Natural killer cell (primary cell): ENCODE results near the gene ABI3. TPM values are rescaled to one million over a fixed set of nuclear protein-coding genes. Genes with fewer than 3 reads are reported as not detected.

Experiments
- ATAC-seq, 3 donors: fragments of 150-1000 bp in 2 of 3; fragments of 200-7000 bp in 1 of 3; cut with Tn5 transposase; 1 replicate in 1 of 3; 2 replicates in 2 of 3; pipeline ENCODE4 v1.10.0; 2021; ENCODE audit warnings: mild to moderate bottlenecking in 2 of 3, moderate library complexity in 2 of 3
- DNase-seq, 2 donors: peaks; one replicate each; pipeline versions ENCODE4 v3.0.0 to v3.0.0-alpha.2; 2013 to 2021; ENCODE audit warnings: mixed read lengths in 1 of 2
- H3K27ac ChIP-seq: one replicate; pipeline ENCODE4 v1.5.1; 2013; ENCODE audit warnings: mild to moderate bottlenecking, low read length
- H3K27me3 ChIP-seq: one replicate; pipeline ENCODE4 v1.6.1; 2013; ENCODE audit warnings: low read length; ENCODE audit not compliant: control insufficient read depth, insufficient read depth
- H3K36me3 ChIP-seq: one replicate; pipeline ENCODE4 v1.6.1; 2013; ENCODE audit warnings: low read length; ENCODE audit not compliant: control insufficient read depth, insufficient read depth
- H3K4me1 ChIP-seq: one replicate; pipeline ENCODE4 v1.6.1; 2013; ENCODE audit warnings: low read length; ENCODE audit not compliant: control insufficient read depth, insufficient read depth
- H3K4me3 ChIP-seq: one replicate; pipeline ENCODE4 v1.5.1; 2013; ENCODE audit warnings: low read length
- H3K9me3 ChIP-seq: one replicate; pipeline ENCODE4 v1.6.1; 2013; ENCODE audit warnings: low read length; ENCODE audit not compliant: control insufficient read depth, insufficient read depth
- H3K27ac Mint-ChIP-seq, 2 donors: one replicate each; pipeline ENCODE4 v1.8.0; 2022; ENCODE audit warnings: mild to moderate bottlenecking in 2 of 2, mixed read lengths in 2 of 2, moderate library complexity in 1 of 2
- H3K27me3 Mint-ChIP-seq, 2 donors: one replicate each; pipeline ENCODE4 v1.8.0; 2022; ENCODE audit warnings: low read depth in 2 of 2, mixed read lengths in 2 of 2
- H3K36me3 Mint-ChIP-seq: one replicate; pipeline ENCODE4 v1.8.0; 2022; ENCODE audit warnings: mixed read lengths
- H3K4me1 Mint-ChIP-seq, 2 donors: one replicate each; pipeline ENCODE4 v1.8.0; 2022; ENCODE audit warnings: mixed read lengths in 2 of 2
- H3K4me3 Mint-ChIP-seq: one replicate; pipeline ENCODE4 v1.8.0; 2022; ENCODE audit warnings: mild to moderate bottlenecking, moderate library complexity, mixed read lengths
- H3K9me3 Mint-ChIP-seq, 2 donors: one replicate each; pipeline ENCODE4 v1.8.0; 2022; ENCODE audit warnings: mixed read lengths in 2 of 2
- WGBS: methylation state at CpG from one replicate; pipeline ENCODE4 v1.1.7; 2013; ENCODE audit warnings: missing lambda C conversion rate; ENCODE audit not compliant: insufficient coverage; 5-methylcytosine and 5-hydroxymethylcytosine counted together
- intact Hi-C: fragments of 100-400 bp; cut with micrococcal nuclease; formaldehyde crosslinking; loops from one replicate; pipeline ENCODE4 v1.14.2; 2022
- total RNA-seq, 4 donors: library from RNA; stranded (reverse); fragments of 120-200 nt in 1 of 4; gene quantifications; one replicate each; pipeline versions ENCODE4 v1.2.3 to v1.2.4, GENCODE V29; 2013 to 2022
- TF ChIP-seq, protein P1 (sequence below): fragments of 200-600 bp; IDR thresholded peaks from one replicate; pipeline ENCODE4 v1.8.0; 2022; ENCODE audit warnings: antibody characterized with exemption

The ABI3 gene, protein sequence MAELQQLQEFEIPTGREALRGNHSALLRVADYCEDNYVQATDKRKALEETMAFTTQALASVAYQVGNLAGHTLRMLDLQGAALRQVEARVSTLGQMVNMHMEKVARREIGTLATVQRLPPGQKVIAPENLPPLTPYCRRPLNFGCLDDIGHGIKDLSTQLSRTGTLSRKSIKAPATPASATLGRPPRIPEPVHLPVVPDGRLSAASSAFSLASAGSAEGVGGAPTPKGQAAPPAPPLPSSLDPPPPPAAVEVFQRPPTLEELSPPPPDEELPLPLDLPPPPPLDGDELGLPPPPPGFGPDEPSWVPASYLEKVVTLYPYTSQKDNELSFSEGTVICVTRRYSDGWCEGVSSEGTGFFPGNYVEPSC
- 100 to 1,000 TPM in 2 of 3 donors, 10 to 100 TPM in 1; 82.9 to 131 (median 101) TPM for total RNA-seq
- total RNA-seq (2013), result 54.8 TPM

DNA sequence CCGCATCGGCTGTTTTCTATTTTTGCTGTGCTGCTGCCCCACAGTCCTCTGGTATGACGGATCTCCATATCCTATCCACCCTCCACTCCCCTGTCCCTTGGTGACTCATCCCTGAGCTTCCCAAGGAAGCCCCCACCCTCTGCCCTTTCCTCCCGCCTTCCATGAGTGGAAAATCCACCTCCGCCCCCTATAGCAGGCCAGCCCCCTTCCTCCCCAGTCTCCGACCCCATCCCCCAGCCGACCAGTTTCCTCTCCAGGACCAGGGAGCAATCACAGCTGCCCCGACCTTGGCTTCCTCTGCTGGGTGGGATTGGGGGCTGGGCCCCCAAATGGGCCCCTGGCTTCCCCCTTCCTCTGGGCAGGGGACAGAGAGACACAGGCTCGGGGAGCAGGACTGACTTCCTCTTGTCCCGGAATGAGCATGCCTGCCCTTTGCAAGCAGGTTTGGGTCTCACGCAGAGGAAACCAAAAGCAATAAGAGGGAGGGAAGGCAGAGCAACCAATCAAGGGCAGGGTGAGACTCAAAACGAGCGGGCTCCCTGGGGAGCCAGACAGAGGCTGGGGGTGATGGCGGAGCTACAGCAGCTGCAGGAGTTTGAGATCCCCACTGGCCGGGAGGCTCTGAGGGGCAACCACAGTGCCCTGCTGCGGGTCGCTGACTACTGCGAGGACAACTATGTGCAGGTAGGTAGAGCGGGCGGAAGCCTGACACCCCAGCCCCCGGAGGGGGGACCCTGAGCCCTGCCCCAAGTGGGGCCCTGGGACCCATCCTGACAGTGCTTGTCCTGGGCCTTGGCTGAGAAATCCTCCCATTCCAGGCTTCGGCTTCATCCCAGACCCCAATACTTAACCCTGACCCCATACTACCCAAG, at the start of gene ABI3, which contains the start of gene GNGT2:
Gene ABI3 (plus strand): TSS at position 550 of the 872 bp plus-strand sequence. CDS start 18 bp downstream, at position 568.
Gene GNGT2 (minus strand): TSS at position 417 of the 872 bp plus-strand sequence. CDS start 3,152 bp downstream, outside the sequence.
- H3K27ac ChIP-seq, result peak within 1 kb of the TSS; percentile 82
- DNase-seq, result peak; percentile 51 to 83
- H3K4me1 Mint-ChIP-seq, result peaks cover 78 to 84% of the 10 kb centered on the region in 2 donors
- peak; percentile 71 to 75 (median 75) for ATAC-seq
- H3K27ac Mint-ChIP-seq, result peak within 1 kb of the TSS; percentile 83 to 98
- H3K4me3 Mint-ChIP-seq, result peak within 1 kb of the TSS; percentile 100
- no peaks in the 10 kb centered on the region for H3K9me3 Mint-ChIP-seq
- peak within 1 kb of the TSS; percentile 59 for H3K4me3 ChIP-seq
- intact Hi-C loops, result loop anchor here (1.0 kb wide), 1 partner anchor 8 kb away; no protein-coding TSS in a partner anchor
- peaks cover 16% of the 10 kb centered on the region for H3K36me3 ChIP-seq
- TF ChIP-seq, protein P1, sequence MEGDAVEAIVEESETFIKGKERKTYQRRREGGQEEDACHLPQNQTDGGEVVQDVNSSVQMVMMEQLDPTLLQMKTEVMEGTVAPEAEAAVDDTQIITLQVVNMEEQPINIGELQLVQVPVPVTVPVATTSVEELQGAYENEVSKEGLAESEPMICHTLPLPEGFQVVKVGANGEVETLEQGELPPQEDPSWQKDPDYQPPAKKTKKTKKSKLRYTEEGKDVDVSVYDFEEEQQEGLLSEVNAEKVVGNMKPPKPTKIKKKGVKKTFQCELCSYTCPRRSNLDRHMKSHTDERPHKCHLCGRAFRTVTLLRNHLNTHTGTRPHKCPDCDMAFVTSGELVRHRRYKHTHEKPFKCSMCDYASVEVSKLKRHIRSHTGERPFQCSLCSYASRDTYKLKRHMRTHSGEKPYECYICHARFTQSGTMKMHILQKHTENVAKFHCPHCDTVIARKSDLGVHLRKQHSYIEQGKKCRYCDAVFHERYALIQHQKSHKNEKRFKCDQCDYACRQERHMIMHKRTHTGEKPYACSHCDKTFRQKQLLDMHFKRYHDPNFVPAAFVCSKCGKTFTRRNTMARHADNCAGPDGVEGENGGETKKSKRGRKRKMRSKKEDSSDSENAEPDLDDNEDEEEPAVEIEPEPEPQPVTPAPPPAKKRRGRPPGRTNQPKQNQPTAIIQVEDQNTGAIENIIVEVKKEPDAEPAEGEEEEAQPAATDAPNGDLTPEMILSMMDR, result no peak
- no peaks in the 10 kb centered on the region for H3K27me3 ChIP-seq
- peaks cover 83% of the 10 kb centered on the region for H3K4me1 ChIP-seq
- 12% methylated on average over 22 of the region's 22 CpGs for WGBS
- H3K36me3 Mint-ChIP-seq, result peaks cover 19% of the 10 kb centered on the region
- H3K9me3 ChIP-seq, result no peaks in the 10 kb centered on the region
- H3K27me3 Mint-ChIP-seq, result no peaks in the 10 kb centered on the region

DNA sequence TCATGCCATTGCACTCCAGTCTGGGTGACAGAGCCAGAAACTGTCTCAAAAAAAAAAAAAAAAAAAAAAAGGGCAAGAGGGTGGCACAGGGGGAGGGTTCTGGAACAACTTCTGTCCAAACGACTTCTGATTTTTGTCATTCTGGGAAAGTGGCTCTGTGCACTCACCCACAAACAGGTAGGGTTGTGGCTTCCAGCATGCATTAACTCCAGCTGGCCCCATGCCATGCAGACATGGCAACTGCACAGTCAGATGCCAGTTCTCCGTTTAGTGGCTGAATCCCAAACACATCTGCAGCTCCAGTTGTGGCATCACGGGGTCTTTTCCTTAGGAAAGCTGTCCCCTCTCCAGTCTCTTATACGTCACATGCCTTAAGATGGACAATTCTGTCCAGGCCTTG, 47.6 kb upstream of the ABI3 start:
- Mint-ChIP-seq H3K4me1 (no peaks in the 10 kb centered on the region), H3K27ac (no peak overlapping the region), H3K36me3 (no peaks in the 10 kb centered on the region), H3K9me3 (no peaks in the 10 kb centered on the region), H3K27me3 (peaks cover 36 to 40% of the 10 kb centered on the region in 2 donors), H3K4me3 (no peak overlapping the region)
- H3K4me3 ChIP-seq, result no peak overlapping the region
- H3K36me3 ChIP-seq, result no peaks in the 10 kb centered on the region
- TF ChIP-seq, protein P1, result no peak
- WGBS, result 81% methylated on average over 4 of the region's 4 CpGs
- H3K9me3 ChIP-seq, result no peaks in the 10 kb centered on the region
- ATAC-seq, result no peak
- no peak overlapping the region for H3K27ac ChIP-seq
- H3K4me1 ChIP-seq, result no peaks in the 10 kb centered on the region
- intact Hi-C loops, result no loop called here
- no peak for DNase-seq
- H3K27me3 ChIP-seq, result peaks cover 4% of the 10 kb centered on the region

DNA sequence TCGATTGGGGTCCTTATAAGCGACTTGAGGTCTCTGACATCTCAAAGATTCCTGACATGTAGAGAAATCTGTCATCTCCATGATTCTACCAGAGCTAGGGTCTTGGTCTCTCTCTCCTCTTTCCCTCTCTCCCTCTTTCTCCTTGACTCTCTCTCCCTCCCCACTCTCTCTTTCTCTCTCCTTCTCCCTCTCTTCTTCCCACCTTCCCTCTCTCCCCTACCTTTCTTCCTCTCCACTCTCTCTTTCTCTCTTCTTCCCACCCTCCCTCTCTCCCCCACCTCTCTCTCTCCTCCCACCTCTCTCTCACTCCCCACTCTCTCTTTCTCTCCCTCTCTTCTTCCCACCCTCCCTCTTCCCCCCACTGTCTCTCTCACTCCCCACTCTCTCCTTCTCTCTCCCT, 45.4 kb upstream of the ABI3 start:
- Histone ChIP-seq H3K36me3 (no peaks in the 10 kb centered on the region), H3K27ac (no peak overlapping the region), H3K4me3 (no peak overlapping the region), H3K9me3 (no peaks in the 10 kb centered on the region), H3K4me1 (no peaks in the 10 kb centered on the region), H3K27me3 (peaks cover 17% of the 10 kb centered on the region)
- 91% methylated on average over 2 of the region's 2 CpGs for WGBS
- Mint-ChIP-seq H3K9me3 (no peaks in the 10 kb centered on the region), H3K36me3 (no peaks in the 10 kb centered on the region), H3K27ac (no peak overlapping the region), H3K4me3 (no peak overlapping the region), H3K4me1 (no peaks in the 10 kb centered on the region), H3K27me3 (peaks cover 39 to 40% of the 10 kb centered on the region in 2 donors)
- ATAC-seq (no peak), DNase-seq (no peak)
- intact Hi-C loops, result no loop called here
- TF ChIP-seq, protein P1, result no peak
